ENCODE results near the gene B3GALNT1.

The B3GALNT1 gene

GRCh38 chr3:161072211-161072621, 32.9 kb downstream of the B3GALNT1 start:
- ATAC-seq: no peak
- TF ChIP-seq GLIS3 (CRISPR knock-in tag; IDR thresholded peaks at IDR 0.05) (no peak), ESRRG (CRISPR knock-in tag; IDR thresholded peaks at IDR 0.05) (no peak), RARB (CRISPR knock-in tag; IDR thresholded peaks at IDR 0.05) (no peak), POU6F1 (CRISPR knock-in tag; IDR thresholded peaks at IDR 0.05; ENCODE audit: borderline replicate concordance, low read depth) (no peak), CSDC2 (CRISPR knock-in tag; IDR thresholded peaks at IDR 0.05) (no peak), PPARA (CRISPR knock-in tag; IDR thresholded peaks at IDR 0.05; ENCODE audit: borderline replicate concordance) (no peak), ZFP30 (CRISPR knock-in tag; IDR thresholded peaks at IDR 0.05) (no peak), OSR1 (CRISPR knock-in tag; IDR thresholded peaks at IDR 0.05) (no peak), ZFP3 (CRISPR knock-in tag; IDR thresholded peaks at IDR 0.05) (no peak), ARNTL (CRISPR knock-in tag; IDR thresholded peaks at IDR 0.05; ENCODE audit: borderline replicate concordance, low read depth) (no peak), ZNF70 (CRISPR knock-in tag; IDR thresholded peaks at IDR 0.05) (no peak), TOX (CRISPR knock-in tag; IDR thresholded peaks at IDR 0.05; ENCODE audit: borderline replicate concordance) (no peak), SNAI2 (CRISPR knock-in tag; IDR thresholded peaks at IDR 0.05) (no peak), ZNF565 (CRISPR knock-in tag; conservative IDR thresholded peaks at IDR 0.05; ENCODE audit: low read depth) (no peak), ZC3H10 (CRISPR knock-in tag; IDR thresholded peaks at IDR 0.05) (no peak), ISL1 (CRISPR knock-in tag; IDR thresholded peaks at IDR 0.05) (no peak), ZNF8 (CRISPR knock-in tag; IDR thresholded peaks at IDR 0.05) (no peak), TCF4 (CRISPR knock-in tag; IDR thresholded peaks at IDR 0.05; ENCODE audit: borderline replicate concordance) (no peak), BACH2 (CRISPR knock-in tag; IDR thresholded peaks at IDR 0.05; ENCODE audit: borderline replicate concordance) (no peak), PATZ1 (CRISPR knock-in tag; IDR thresholded peaks at IDR 0.05; ENCODE audit: borderline replicate concordance) (no peak)

GRCh38 chr3:161070980-161071663, 34.0 kb downstream of the B3GALNT1 start:
- TF ChIP-seq ZFP3 (CRISPR knock-in tag; IDR thresholded peaks at IDR 0.05) (no peak), ARNTL (CRISPR knock-in tag; IDR thresholded peaks at IDR 0.05; ENCODE audit: borderline replicate concordance, low read depth) (no peak), TSHZ2 (CRISPR knock-in tag; IDR thresholded peaks at IDR 0.05) (no peak), RARB (CRISPR knock-in tag; IDR thresholded peaks at IDR 0.05) (no peak), ESRRG (CRISPR knock-in tag; IDR thresholded peaks at IDR 0.05) (no peak), POU6F1 (CRISPR knock-in tag; IDR thresholded peaks at IDR 0.05; ENCODE audit: borderline replicate concordance, low read depth) (no peak), TCF4 (CRISPR knock-in tag; IDR thresholded peaks at IDR 0.05; ENCODE audit: borderline replicate concordance) (no peak), CSRNP3 (CRISPR knock-in tag; IDR thresholded peaks at IDR 0.05) (no peak), OSR1 (CRISPR knock-in tag; IDR thresholded peaks at IDR 0.05) (no peak), CSDC2 (CRISPR knock-in tag; IDR thresholded peaks at IDR 0.05) (no peak), PPARA (CRISPR knock-in tag; IDR thresholded peaks at IDR 0.05; ENCODE audit: borderline replicate concordance) (no peak), ZNF70 (CRISPR knock-in tag; IDR thresholded peaks at IDR 0.05) (no peak), ISL1 (CRISPR knock-in tag; IDR thresholded peaks at IDR 0.05) (no peak), ZC3H10 (CRISPR knock-in tag; IDR thresholded peaks at IDR 0.05) (no peak), CREB5 (CRISPR knock-in tag; IDR thresholded peaks at IDR 0.05; ENCODE audit: low read depth) (no peak), PATZ1 (CRISPR knock-in tag; IDR thresholded peaks at IDR 0.05; ENCODE audit: borderline replicate concordance) (no peak), TOX (CRISPR knock-in tag; IDR thresholded peaks at IDR 0.05; ENCODE audit: borderline replicate concordance) (no peak), ZNF565 (CRISPR knock-in tag; conservative IDR thresholded peaks at IDR 0.05; ENCODE audit: low read depth) (no peak)
- no peak for ATAC-seq

All from SK-N-SH treated with all-trans-retinoic acid at 6 μM for 48 hours (cell line).